Immature natural killer cell (primary cell): ENCODE data around the gene DPT. TPM values are rescaled to one million over a fixed set of nuclear protein-coding genes. Genes with fewer than 3 reads are reported as not detected.
"Not testable (repeated sequence)": the region's sequence is repeated elsewhere in the genome, so short reads cannot be mapped to it uniquely, and the experiment has no call there.

Experiments used
- DNase-seq, 3 donors: peaks; one replicate each; pipeline ENCODE4 v3.0.0; 2022; ENCODE audit warnings: mixed read lengths in 1 of 3
- H3K27ac Mint-ChIP-seq, 6 donors: one replicate each; pipeline ENCODE4 v1.8.0; 2020; ENCODE audit warnings: mixed read lengths in 6 of 6, mild to moderate bottlenecking in 5 of 6, inconsistent platforms in 4 of 6, moderate library complexity in 3 of 6
- H3K27me3 Mint-ChIP-seq, 3 donors: one replicate each; pipeline ENCODE4 v1.8.0; 2020 to 2021; ENCODE audit warnings: low read depth in 3 of 3, mild to moderate bottlenecking in 3 of 3, mixed read lengths in 3 of 3, moderate library complexity in 3 of 3, inconsistent platforms in 1 of 3
- H3K36me3 Mint-ChIP-seq, 3 donors: one replicate each; pipeline ENCODE4 v1.8.0; 2020; ENCODE audit warnings: mixed read lengths in 3 of 3, inconsistent platforms in 2 of 3, mild to moderate bottlenecking in 2 of 3
- H3K4me1 Mint-ChIP-seq, 2 donors: one replicate each; pipeline ENCODE4 v1.8.0; 2020; ENCODE audit warnings: inconsistent platforms in 2 of 2, mild to moderate bottlenecking in 2 of 2, mixed read lengths in 2 of 2, moderate library complexity in 1 of 2
- H3K4me3 Mint-ChIP-seq, 5 donors: one replicate each; pipeline ENCODE4 v1.8.0; 2020; ENCODE audit warnings: mild to moderate bottlenecking in 5 of 5, mixed read lengths in 5 of 5, inconsistent platforms in 3 of 5, moderate library complexity in 3 of 5
- H3K9me3 Mint-ChIP-seq, 6 donors: one replicate each; pipeline ENCODE4 v1.8.0; 2020; ENCODE audit warnings: mild to moderate bottlenecking in 6 of 6, mixed read lengths in 6 of 6, inconsistent platforms in 4 of 6, moderate library complexity in 3 of 6
- polyA plus RNA-seq, 3 donors: library from polyadenylated mRNA; unstranded; fragments of 300-500 nt; fragmentation: Illumina TruSeq; gene quantifications; one replicate each; pipeline ENCODE4 v1.2.3, GENCODE V29; 2021

The DPT gene
- polyA plus RNA-seq, result not detected

- no peaks in the 10 kb centered on the region for H3K4me1 Mint-ChIP-seq
- peak within 1 kb of the TSS in 1 of 5 donors; percentile 27 for H3K4me3 Mint-ChIP-seq
- peaks cover 4 to 11% (median 5%) of the 10 kb centered on the region in 3 donors for H3K27me3 Mint-ChIP-seq
- DNase-seq, result no peak
- no peaks in the 10 kb centered on the region for H3K9me3 Mint-ChIP-seq
- no peaks in the 10 kb centered on the region for H3K36me3 Mint-ChIP-seq
- H3K27ac Mint-ChIP-seq, result peak within 1 kb of the TSS in 2 of 6 donors; percentile 17 to 18
Measured at GRCh38 chr1:168728473-168729404, at the start of gene DPT. DPT (minus strand) TSS chr1:168729206; CDS start chr1:168729174, 32 bp downstream.

GRCh38 chr1:168775366-168775765, 46.4 kb upstream of the DPT start:
- peaks cover 0 to 3% (median 0%) of the 10 kb centered on the region in 3 donors for H3K36me3 Mint-ChIP-seq

DNA sequence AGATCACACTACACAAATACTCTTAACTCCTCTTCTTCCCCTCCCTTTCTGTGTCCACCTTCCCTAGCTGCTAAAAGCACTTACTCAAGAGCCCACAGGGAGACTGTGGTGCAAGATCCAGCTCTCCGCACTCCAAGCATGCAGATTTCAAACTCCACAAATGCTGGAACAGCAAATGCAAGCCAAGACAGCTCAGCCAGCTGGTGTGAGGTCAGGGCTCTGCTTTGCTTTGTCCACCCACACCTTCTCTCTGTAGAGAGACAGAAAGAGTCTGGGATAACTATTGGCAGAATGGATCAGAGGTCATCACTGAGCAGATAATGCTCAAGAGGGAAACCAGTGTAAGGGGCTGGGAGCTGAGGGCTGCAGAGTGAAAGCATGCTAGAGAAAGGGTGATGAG, 45.2 kb upstream of the DPT start:
- Mint-ChIP-seq H3K9me3 (no peaks in the 10 kb centered on the region), H3K27ac (no peak overlapping the region), H3K4me3 (no peak overlapping the region)

More at GRCh38 chr1:168775366-168775765, 46.4 kb upstream of the DPT start:
- Mint-ChIP-seq H3K4me3 (no peak overlapping the region), H3K9me3 (no peaks in the 10 kb centered on the region), H3K4me1 (no peaks in the 10 kb centered on the region), H3K27ac (no peak overlapping the region), H3K27me3 (peaks cover 0 to 2% (median 2%) of the 10 kb centered on the region in 3 donors)
- no peak for DNase-seq

GRCh38 chr1:168772428-168773060, 43.5 kb upstream of the DPT start:
- Mint-ChIP-seq H3K36me3 (no peaks in the 10 kb centered on the region), H3K27ac (no peak overlapping the region)

More for the DNA sequence above, 45.2 kb upstream of the DPT start:
- no peak for DNase-seq
- Mint-ChIP-seq H3K4me1 (no peaks in the 10 kb centered on the region), H3K27me3 (peaks cover 0 to 2% (median 2%) of the 10 kb centered on the region in 3 donors), H3K36me3 (no peaks in the 10 kb centered on the region)

GRCh38 chr1:168771104-168771630, 42.2 kb upstream of the DPT start:
- H3K27me3 Mint-ChIP-seq, result peaks cover 0 to 6% (median 2%) of the 10 kb centered on the region in 3 donors
- no peak for DNase-seq
- H3K36me3 Mint-ChIP-seq, result no peaks in the 10 kb centered on the region
- H3K4me1 Mint-ChIP-seq, result no peaks in the 10 kb centered on the region
- H3K4me3 Mint-ChIP-seq, result no peak overlapping the region
- no peaks in the 10 kb centered on the region for H3K9me3 Mint-ChIP-seq
- no peak overlapping the region for H3K27ac Mint-ChIP-seq

More at GRCh38 chr1:168772428-168773060, 43.5 kb upstream of the DPT start:
- H3K4me1 Mint-ChIP-seq, result no peaks in the 10 kb centered on the region
- H3K27me3 Mint-ChIP-seq, result peaks cover 0 to 6% (median 2%) of the 10 kb centered on the region in 3 donors
- no peaks in the 10 kb centered on the region for H3K9me3 Mint-ChIP-seq
- no peak overlapping the region for H3K4me3 Mint-ChIP-seq
- DNase-seq, result no peak

DNA sequence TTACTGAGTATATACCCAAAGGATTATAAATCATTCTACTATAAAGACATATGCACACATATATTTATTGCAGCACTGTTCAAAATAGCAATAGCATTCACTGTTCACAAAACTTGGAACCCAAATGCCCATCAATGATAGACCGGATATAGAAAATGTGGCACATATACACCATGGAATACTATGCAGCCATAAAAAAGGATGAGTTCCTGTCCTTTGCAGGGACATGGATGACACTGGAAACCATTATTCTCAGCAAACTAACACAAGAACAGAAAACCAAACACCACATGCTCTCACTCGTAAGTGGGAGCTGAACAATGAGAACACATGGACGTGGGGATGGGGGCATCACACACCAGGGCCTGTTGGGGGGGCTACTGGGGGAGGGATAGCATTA, 40.9 kb upstream of the DPT start:
- not testable (repeated sequence) for DNase-seq, H3K27me3 Mint-ChIP-seq, H3K27ac Mint-ChIP-seq, H3K4me3 Mint-ChIP-seq, H3K4me1 Mint-ChIP-seq, H3K36me3 Mint-ChIP-seq, H3K9me3 Mint-ChIP-seq

GRCh38 chr1:168767894-168768584, 39.0 kb upstream of the DPT start:
- H3K4me1 Mint-ChIP-seq, result no peaks in the 10 kb centered on the region
- peaks cover 0 to 3% (median 2%) of the 10 kb centered on the region in 3 donors for H3K27me3 Mint-ChIP-seq
- no peak overlapping the region for H3K4me3 Mint-ChIP-seq
- H3K36me3 Mint-ChIP-seq, result no peaks in the 10 kb centered on the region
- DNase-seq, result no peak
- H3K27ac Mint-ChIP-seq, result no peak overlapping the region
- H3K9me3 Mint-ChIP-seq, result no peaks in the 10 kb centered on the region

DNA sequence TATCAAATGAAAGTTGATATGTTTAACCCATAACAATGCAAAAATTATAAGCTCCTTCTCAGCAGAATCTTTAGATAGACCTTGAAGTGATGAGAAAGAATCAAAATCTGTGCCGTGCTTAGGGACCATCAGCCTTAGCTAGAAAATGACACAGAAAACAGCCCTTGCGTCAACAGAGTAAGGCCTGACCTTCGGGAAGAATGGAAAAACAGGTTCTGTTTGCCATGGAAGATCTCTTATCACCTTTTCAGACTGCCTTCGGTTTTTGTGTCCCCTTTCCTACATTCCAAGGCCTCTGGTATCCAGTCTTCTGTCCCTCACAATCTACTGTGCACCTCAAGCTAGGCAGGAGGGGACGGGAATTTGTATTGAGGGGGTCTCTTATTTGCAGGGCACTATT, 37.6 kb upstream of the DPT start:
- no peak for DNase-seq

GRCh38 chr1:168763031-168763430, 34.0 kb upstream of the DPT start:
- H3K27ac Mint-ChIP-seq, result no peak overlapping the region
- H3K9me3 Mint-ChIP-seq, result no peaks in the 10 kb centered on the region
- peaks cover 0 to 4% (median 2%) of the 10 kb centered on the region in 3 donors for H3K27me3 Mint-ChIP-seq
- no peak for DNase-seq
- no peak overlapping the region for H3K4me3 Mint-ChIP-seq
- H3K4me1 Mint-ChIP-seq, result no peaks in the 10 kb centered on the region
- H3K36me3 Mint-ChIP-seq, result no peaks in the 10 kb centered on the region

More for the DNA sequence above, 37.6 kb upstream of the DPT start:
- no peak overlapping the region for H3K27ac Mint-ChIP-seq
- H3K4me1 Mint-ChIP-seq, result no peaks in the 10 kb centered on the region
- no peak overlapping the region for H3K4me3 Mint-ChIP-seq
- H3K9me3 Mint-ChIP-seq, result no peaks in the 10 kb centered on the region
- H3K27me3 Mint-ChIP-seq, result peaks cover 2 to 4% (median 3%) of the 10 kb centered on the region in 3 donors
- H3K36me3 Mint-ChIP-seq, result no peaks in the 10 kb centered on the region

GRCh38 chr1:168762473-168762872, 33.5 kb upstream of the DPT start:
- Mint-ChIP-seq H3K27me3 (peaks cover 0 to 4% (median 0%) of the 10 kb centered on the region in 3 donors), H3K27ac (no peak overlapping the region), H3K4me3 (no peak overlapping the region), H3K9me3 (no peaks in the 10 kb centered on the region), H3K36me3 (no peaks in the 10 kb centered on the region), H3K4me1 (no peaks in the 10 kb centered on the region)
- no peak for DNase-seq

- H3K4me1 Mint-ChIP-seq, result no peaks in the 10 kb centered on the region
- no peaks in the 10 kb centered on the region for H3K36me3 Mint-ChIP-seq
Measured at GRCh38 chr1:168760781-168761180, 31.8 kb upstream of the DPT start.

GRCh38 chr1:168760241-168760640, 31.2 kb upstream of the DPT start:
- no peaks in the 10 kb centered on the region for H3K4me1 Mint-ChIP-seq

More at GRCh38 chr1:168760781-168761180, 31.8 kb upstream of the DPT start:
- Mint-ChIP-seq H3K27me3 (peaks cover 0 to 4% (median 0%) of the 10 kb centered on the region in 3 donors), H3K9me3 (no peaks in the 10 kb centered on the region), H3K27ac (no peak overlapping the region), H3K4me3 (no peak overlapping the region)
- no peak for DNase-seq

DNA sequence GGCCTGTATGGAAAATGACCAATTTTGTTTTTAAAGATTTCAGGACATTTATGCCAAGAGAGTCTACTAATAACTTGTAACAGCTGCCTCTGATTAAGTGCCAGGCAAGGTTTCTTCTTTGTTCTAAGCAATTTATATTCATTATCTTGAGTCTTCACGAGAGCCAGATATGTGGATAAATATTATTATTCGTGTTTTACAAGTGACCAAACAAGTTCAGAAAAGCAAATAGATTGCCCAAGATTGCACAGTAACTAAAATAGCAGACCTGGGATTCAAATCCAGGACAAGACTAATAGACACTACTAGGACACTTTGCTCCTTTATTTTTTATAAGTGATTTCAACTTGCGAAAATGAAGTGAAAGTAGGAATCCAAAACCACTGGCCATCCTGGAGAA, 30.1 kb upstream of the DPT start:
- DNase-seq, result no peak
- Mint-ChIP-seq H3K36me3 (no peaks in the 10 kb centered on the region), H3K27me3 (peaks cover 0 to 4% (median 1%) of the 10 kb centered on the region in 3 donors), H3K27ac (no peak overlapping the region), H3K4me3 (no peak overlapping the region), H3K4me1 (no peaks in the 10 kb centered on the region), H3K9me3 (no peaks in the 10 kb centered on the region)

More at GRCh38 chr1:168760241-168760640, 31.2 kb upstream of the DPT start:
- H3K27me3 Mint-ChIP-seq, result peaks cover 0 to 4% (median 0%) of the 10 kb centered on the region in 3 donors
- no peaks in the 10 kb centered on the region for H3K36me3 Mint-ChIP-seq
- no peak for DNase-seq
- H3K27ac Mint-ChIP-seq, result no peak overlapping the region
- H3K4me3 Mint-ChIP-seq, result no peak overlapping the region
- H3K9me3 Mint-ChIP-seq, result no peaks in the 10 kb centered on the region
